Adipose tissue (tissue), 3 donors: ENCODE results near the gene MPPED1. TPM values are rescaled to one million over a fixed set of nuclear protein-coding genes. Genes with fewer than 3 reads are reported as not detected.

Source experiments
- H3K27ac ChIP-seq: one replicate; pipeline ENCODE4 v1.5.1; 2013; ENCODE audit warnings: low read depth, low read length
- WGBS, 3 donors: extraction: QIAGEN DNeasy Blood & Tissue Kit; methylation state at CpG; one replicate each; pipeline ENCODE4 v1.1.7; 2013; 5-methylcytosine and 5-hydroxymethylcytosine counted together
- polyA plus RNA-seq, 3 donors: library from polyadenylated mRNA; stranded (reverse); fragments of 200-250 nt; gene quantifications; one replicate each; pipeline ENCODE4 v1.2.3, GENCODE V29; 2013
- donor health status: healthy with polysubstance abuse.
- donor health status: Bipolar disorder and iron deficiency.
- donor health status: healthy.

The MPPED1 gene
- polyA plus RNA-seq, 3 donors = 0.16 TPM; not detected in 2

DNA sequence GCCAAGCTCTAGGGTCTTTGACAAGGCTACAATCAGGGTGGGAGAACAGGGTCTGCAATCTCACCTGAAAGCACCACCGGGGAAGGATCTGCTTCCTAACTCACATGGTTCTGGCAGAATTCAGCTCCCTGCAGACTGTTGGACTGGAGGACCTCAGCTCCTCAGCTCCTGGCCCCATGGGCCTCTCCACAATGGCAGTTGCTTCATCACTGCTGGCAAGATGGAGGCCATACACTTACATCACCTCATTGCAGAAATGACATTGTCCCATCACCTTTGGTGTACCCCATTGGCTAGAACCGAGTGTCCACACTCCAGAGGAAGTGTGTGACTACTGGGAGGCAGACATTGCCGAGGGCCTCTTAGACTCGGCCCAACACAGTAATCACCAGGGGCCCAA is 20.9 kb upstream of the MPPED1 start:
- WGBS, 3 donors = 57 to 75% (median 62%) methylated on average over 4 of the region's 4 CpGs
- H3K27ac ChIP-seq = no peak overlapping the region

- 69 to 75% (median 74%) methylated on average over 3 of the region's 3 CpGs for WGBS, 3 donors
- no peak overlapping the region for H3K27ac ChIP-seq
Observed at GRCh38 chr22:43391306-43391705, 20.5 kb upstream of the MPPED1 start.

DNA sequence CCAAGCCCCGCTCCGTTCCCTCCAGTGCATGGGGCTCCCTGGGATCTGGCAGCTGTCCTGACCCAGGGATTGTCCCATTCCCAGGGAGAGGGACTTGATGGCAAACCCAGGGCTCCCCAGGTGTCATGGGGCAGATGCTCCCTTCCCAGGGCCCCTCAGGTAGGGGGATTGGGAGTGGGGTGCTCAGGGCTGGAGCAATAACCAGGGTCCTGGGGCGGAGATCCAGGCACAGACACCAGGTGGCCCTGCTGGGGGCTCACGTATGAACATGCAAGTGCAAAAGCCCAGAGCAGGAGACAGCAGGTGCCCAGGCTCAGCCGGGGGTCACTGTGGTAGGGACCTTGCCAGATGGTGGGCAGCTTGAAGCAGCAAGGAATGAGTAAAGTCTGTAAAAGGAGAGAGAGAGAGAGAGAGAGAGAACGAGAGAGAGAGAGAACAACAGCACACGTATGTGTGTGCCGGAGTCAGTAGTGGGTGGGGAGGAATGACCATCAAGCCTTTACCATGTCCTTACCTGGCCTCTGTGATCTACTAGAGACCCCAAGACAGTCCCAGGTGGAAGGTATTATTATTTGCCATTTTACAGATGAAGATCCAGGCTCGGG is 19.3 kb upstream of the MPPED1 start:
- no peak overlapping the region for H3K27ac ChIP-seq
- WGBS, 3 donors = 88 to 94% (median 92%) methylated on average over 9 of the region's 9 CpGs

DNA sequence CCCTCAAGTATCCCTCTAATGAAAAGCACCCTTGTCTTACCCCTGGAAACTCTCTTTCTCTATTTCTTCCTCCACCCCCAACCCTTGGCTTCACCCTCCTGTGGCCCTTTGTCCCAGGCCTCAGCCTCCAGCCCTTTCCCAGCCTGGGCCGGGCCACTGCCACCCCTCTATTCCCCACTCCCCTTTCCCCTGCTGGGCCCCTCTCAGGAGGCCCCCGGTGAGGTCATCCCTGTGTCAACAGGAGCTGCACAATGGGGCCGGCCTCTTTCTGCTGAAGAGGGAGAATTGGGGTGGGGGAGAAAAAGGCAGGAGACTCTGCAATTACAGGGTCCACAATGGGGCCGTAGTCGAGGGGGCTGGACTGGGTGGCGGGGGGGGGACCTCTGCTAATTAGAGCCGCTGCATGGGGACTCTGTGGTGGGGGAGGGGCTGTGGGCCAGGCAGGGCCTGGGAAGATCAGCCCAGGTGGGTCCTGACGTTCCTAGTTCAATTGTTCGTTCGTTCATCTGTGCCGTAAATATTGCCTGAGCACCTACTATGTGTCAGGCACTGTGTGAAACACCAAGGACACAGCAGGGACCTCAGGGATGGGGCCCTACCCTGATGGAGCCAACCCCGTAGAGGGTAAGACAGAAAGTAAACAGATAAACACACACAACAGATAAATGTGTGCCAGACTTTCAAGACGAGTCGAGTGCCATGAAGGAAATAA is 18.5 kb upstream of the MPPED1 start:
- H3K27ac ChIP-seq = no peak overlapping the region
- 31 to 56% (median 55%) methylated on average over 14 of the region's 14 CpGs for WGBS, 3 donors

GRCh38 chr22:43393844-43394474 is 17.9 kb upstream of the MPPED1 start:
- 92 to 99% (median 95%) methylated on average over 4 of the region's 4 CpGs for WGBS, 3 donors
- H3K27ac ChIP-seq = no peak overlapping the region

- H3K27ac ChIP-seq = no peak overlapping the region
- 43 to 62% (median 50%) methylated on average over 9 of the region's 9 CpGs for WGBS, 3 donors
Observed at GRCh38 chr22:43395086-43395695, 16.6 kb upstream of the MPPED1 start.

GRCh38 chr22:43396321-43396933 is 15.4 kb upstream of the MPPED1 start:
- no peak overlapping the region for H3K27ac ChIP-seq
- WGBS, 3 donors = 68 to 69% (median 68%) methylated on average over 16 to 17 of the region's 17 CpGs

GRCh38 chr22:43396934-43397457 is 14.8 kb upstream of the MPPED1 start:
- H3K27ac ChIP-seq = no peak overlapping the region
- 16 to 57% (median 46%) methylated on average over 18 to 23 of the region's 23 CpGs for WGBS, 3 donors

GRCh38 chr22:43397766-43398165 is 14.0 kb upstream of the MPPED1 start:
- 78 to 85% (median 83%) methylated on average over 6 to 7 of the region's 7 CpGs for WGBS, 3 donors
- H3K27ac ChIP-seq = no peak overlapping the region

GRCh38 chr22:43398246-43398645 is 13.6 kb upstream of the MPPED1 start:
- 64 to 70% (median 70%) methylated on average over 5 of the region's 5 CpGs for WGBS, 3 donors
- no peak overlapping the region for H3K27ac ChIP-seq

- WGBS, 3 donors = 84 to 91% (median 86%) methylated on average over 8 of the region's 8 CpGs
- H3K27ac ChIP-seq = no peak overlapping the region
Observed at GRCh38 chr22:43398910-43399309, 12.9 kb upstream of the MPPED1 start.

DNA sequence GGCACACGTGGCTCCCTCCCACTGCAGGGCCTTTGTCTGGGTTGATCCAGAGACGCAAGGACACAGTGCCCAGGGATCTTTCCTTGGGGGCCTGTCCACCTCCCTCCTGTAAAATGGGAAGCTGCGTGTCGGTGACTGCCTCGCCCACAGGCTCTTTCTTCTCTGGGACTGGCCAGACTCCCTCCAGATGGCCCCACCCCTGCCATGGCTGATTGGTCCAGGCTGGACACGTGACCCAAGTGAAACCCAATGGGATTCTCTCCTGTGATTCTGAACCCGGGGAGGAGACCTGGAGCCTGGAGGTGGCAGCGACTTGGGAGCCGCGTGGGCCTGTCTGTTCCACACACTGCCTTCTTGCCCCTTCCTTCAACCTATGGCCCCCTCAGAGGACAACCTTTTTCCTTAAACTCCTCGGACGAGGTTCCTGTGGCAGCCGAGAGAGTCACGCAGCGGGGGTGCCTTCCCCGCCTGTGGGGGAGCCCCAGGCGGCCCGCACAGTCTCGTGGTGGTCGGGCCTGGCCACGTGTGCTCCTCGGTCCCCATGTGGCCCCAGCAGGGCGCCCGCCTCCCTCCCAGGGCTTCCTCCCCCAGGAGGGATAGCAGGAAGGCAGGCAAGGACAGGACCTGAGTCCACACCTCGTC is 12.4 kb upstream of the MPPED1 start:
- WGBS, 3 donors = 84 to 87% (median 85%) methylated on average over 23 to 25 of the region's 25 CpGs
- H3K27ac ChIP-seq = no peak overlapping the region

DNA sequence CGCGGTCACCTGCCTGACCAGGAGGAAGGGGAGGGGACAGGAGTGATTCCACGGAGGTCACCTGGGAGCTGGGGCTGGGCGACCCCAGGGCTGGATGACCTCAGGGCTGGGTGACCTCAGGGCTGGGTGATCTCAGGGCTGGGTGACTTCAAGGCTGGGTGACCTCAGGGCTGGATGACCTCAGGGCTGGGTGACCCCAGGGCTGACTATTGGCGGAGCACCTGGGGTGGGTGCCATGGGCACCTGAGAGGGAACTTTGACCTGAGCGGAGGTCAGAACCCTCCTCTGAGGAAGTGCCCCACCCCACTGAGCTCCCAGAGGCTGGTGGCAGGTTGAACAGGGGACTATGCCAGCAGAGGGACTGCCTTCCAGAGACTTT is 11.8 kb upstream of the MPPED1 start:
- 65 to 86% (median 83%) methylated on average over 5 to 6 of the region's 6 CpGs for WGBS, 3 donors
- no peak overlapping the region for H3K27ac ChIP-seq

- 64 to 77% (median 76%) methylated on average over 14 of the region's 14 CpGs for WGBS, 3 donors
Observed at GRCh38 chr22:43400449-43400848, 11.4 kb upstream of the MPPED1 start.

GRCh38 chr22:43401233-43401632 is 10.6 kb upstream of the MPPED1 start:
- no peak overlapping the region for H3K27ac ChIP-seq
- WGBS, 3 donors = 77 to 79% (median 78%) methylated on average over 5 of the region's 5 CpGs

More at GRCh38 chr22:43400449-43400848, 11.4 kb upstream of the MPPED1 start:
- H3K27ac ChIP-seq = no peak overlapping the region

GRCh38 chr22:43401661-43402060 is 10.2 kb upstream of the MPPED1 start:
- 74 to 81% (median 80%) methylated on average over 3 of the region's 3 CpGs for WGBS, 3 donors
- no peak overlapping the region for H3K27ac ChIP-seq

GRCh38 chr22:43402128-43402527 is 9.7 kb upstream of the MPPED1 start:
- WGBS, 3 donors = 63 to 100% (median 64%) methylated on average over 1 of the region's 1 CpG
- no peak overlapping the region for H3K27ac ChIP-seq

DNA sequence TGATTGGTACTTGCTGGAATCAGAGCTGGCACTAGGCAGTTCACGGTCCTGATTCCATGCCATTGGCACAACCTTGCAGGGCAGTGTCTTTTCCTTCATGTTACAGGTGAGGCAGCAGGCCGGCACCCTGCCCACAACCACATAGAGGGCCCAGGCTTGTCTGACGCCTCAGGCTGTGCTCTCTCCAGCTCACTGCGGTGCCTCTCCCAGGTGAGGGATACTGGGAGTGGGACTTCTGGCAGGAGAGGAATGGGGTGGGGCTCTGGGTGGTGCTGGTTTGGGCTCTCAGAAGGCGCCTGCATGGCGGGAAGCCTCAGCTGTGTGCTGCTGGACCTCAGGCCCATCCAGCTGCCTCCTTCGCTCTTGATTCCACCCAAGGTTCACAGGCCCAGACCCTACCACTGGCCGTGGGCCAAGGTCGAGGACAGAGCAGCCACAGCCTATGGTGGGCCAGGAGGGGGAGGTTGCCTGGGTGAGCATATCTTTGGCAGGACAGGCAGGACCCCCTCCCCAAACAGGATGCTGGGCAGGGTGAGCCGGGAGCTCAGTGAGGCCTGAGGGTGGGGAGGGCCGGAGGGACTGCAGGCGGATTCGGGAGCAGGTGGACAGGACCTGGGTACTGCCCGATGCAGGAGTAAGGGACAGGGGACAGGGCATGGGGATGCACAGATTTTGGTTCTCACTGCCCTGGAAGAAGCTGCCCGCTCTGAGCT is 7.0 kb upstream of the MPPED1 start:
- H3K27ac ChIP-seq = no peak overlapping the region
- 75 to 78% (median 78%) methylated on average over 15 of the region's 15 CpGs for WGBS, 3 donors
